Measurements from ENCODE around the gene RBMS3. TPM values are rescaled to one million over a fixed set of nuclear protein-coding genes. Genes with fewer than 3 reads are reported as not detected.

RBMS3 gene
- total RNA-seq, 1 donor from 2014 or later, result 0.47 TPM

GRCh38 chr3:29587340-29587739 lies 306.5 kb downstream of the RBMS3 start:
- Histone ChIP-seq H2AFZ (replicated peaks) (no peak overlapping the region), H3K9ac (no peak overlapping the region), H3K79me2 (ENCODE audit: low read depth) (no peaks in the 10 kb centered on the region), H3K27me3 (no peaks in the 10 kb centered on the region), H3K4me2 (no peak overlapping the region), H3K4me1 (peaks cover 4% of the 10 kb centered on the region), H3K36me3 (no peaks in the 10 kb centered on the region), H4K20me1 (ENCODE audit: low read depth) (no peaks in the 10 kb centered on the region), H3K27ac (no peak overlapping the region), H3K4me3 (no peak overlapping the region), H3K9me3 (ENCODE audit: low read depth) (no peaks in the 10 kb centered on the region), H3F3A (ENCODE audit: low read depth) (no peaks in the 10 kb centered on the region)
- Mint-ChIP-seq H3K4me3 (no peak overlapping the region), H3K9me3 (no peaks in the 10 kb centered on the region), H3K27me3 (ENCODE audit: insufficient read depth, low read depth) (no peaks in the 10 kb centered on the region), H3K4me1 (no peaks in the 10 kb centered on the region), H3K27ac (no peak overlapping the region), H3K36me3 (no peaks in the 10 kb centered on the region)
- TF ChIP-seq CTCF (IDR thresholded peaks at IDR 0.05) (no peak), EZH2phosphoT487 (IDR thresholded peaks at IDR 0.05) (no peak), EZH2 (IDR thresholded peaks at IDR 0.05) (no peak)
- DNase-seq (ENCODE audit: low spot score), result no peak

GRCh38 chr3:29590012-29590411 lies 309.1 kb downstream of the RBMS3 start:
- H3F3A ChIP-seq (ENCODE audit: low read depth), result no peaks in the 10 kb centered on the region

DNA sequence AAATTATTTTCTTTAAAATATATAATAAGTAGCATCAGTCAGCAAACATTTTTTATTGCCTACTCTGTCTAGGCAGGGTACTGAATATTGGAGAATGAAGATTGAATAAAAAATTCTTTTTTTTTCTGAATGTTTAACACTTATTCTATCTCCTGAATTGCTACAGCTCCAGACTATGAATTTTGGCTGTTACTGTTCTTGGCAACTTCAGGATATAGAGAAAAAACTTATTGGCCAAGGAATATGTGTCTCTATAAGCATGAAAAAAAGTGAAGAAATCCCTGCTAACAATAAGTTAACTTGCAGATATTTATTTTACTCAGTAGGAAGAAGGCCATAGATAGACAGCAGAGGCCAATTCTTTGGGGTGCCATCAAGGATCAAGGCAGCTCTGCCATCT lies 309.6 kb downstream of the RBMS3 start:
- no peak for DNase-seq (ENCODE audit: low spot score)
- H3K9me3 Mint-ChIP-seq, result no peaks in the 10 kb centered on the region
- Histone ChIP-seq H3K27me3 (no peaks in the 10 kb centered on the region), H3K36me3 (no peaks in the 10 kb centered on the region), H4K20me1 (ENCODE audit: low read depth) (no peaks in the 10 kb centered on the region), H3K79me2 (ENCODE audit: low read depth) (no peaks in the 10 kb centered on the region), H3K4me2 (no peak overlapping the region), H3K9me3 (ENCODE audit: low read depth) (no peaks in the 10 kb centered on the region), H3F3A (ENCODE audit: low read depth) (no peaks in the 10 kb centered on the region), H3K4me3 (no peak overlapping the region), H3K9ac (no peak overlapping the region), H3K27ac (no peak overlapping the region), H2AFZ (replicated peaks) (no peak overlapping the region), H3K4me1 (no peaks in the 10 kb centered on the region)
- no peak overlapping the region for H3K4me3 Mint-ChIP-seq
- H3K27ac Mint-ChIP-seq, result no peak overlapping the region
- no peaks in the 10 kb centered on the region for H3K4me1 Mint-ChIP-seq
- H3K27me3 Mint-ChIP-seq (ENCODE audit: insufficient read depth, low read depth), result no peaks in the 10 kb centered on the region
- no peak for TF ChIP-seq CTCF (IDR thresholded peaks at IDR 0.05)
- no peak for TF ChIP-seq EZH2 (IDR thresholded peaks at IDR 0.05)
- no peak for TF ChIP-seq EZH2phosphoT487 (IDR thresholded peaks at IDR 0.05)
- H3K36me3 Mint-ChIP-seq, result no peaks in the 10 kb centered on the region

More at GRCh38 chr3:29590012-29590411, 309.1 kb downstream of the RBMS3 start:
- H3K4me1 ChIP-seq, result no peaks in the 10 kb centered on the region
- H3K27ac ChIP-seq, result no peak overlapping the region
- Mint-ChIP-seq H3K36me3 (no peaks in the 10 kb centered on the region), H3K27me3 (ENCODE audit: insufficient read depth, low read depth) (no peaks in the 10 kb centered on the region), H3K4me1 (no peaks in the 10 kb centered on the region), H3K9me3 (no peaks in the 10 kb centered on the region), H3K27ac (no peak overlapping the region), H3K4me3 (no peak overlapping the region)
- no peaks in the 10 kb centered on the region for H3K36me3 ChIP-seq
- no peaks in the 10 kb centered on the region for H4K20me1 ChIP-seq (ENCODE audit: low read depth)
- H3K4me3 ChIP-seq, result no peak overlapping the region
- DNase-seq (ENCODE audit: low spot score), result no peak
- H3K79me2 ChIP-seq (ENCODE audit: low read depth), result no peaks in the 10 kb centered on the region
- H2AFZ ChIP-seq (replicated peaks), result no peak overlapping the region
- H3K9ac ChIP-seq, result no peak overlapping the region
- no peak overlapping the region for H3K4me2 ChIP-seq
- no peaks in the 10 kb centered on the region for H3K9me3 ChIP-seq (ENCODE audit: low read depth)
- H3K27me3 ChIP-seq, result no peaks in the 10 kb centered on the region
- TF ChIP-seq CTCF (IDR thresholded peaks at IDR 0.05), result no peak
- no peak for TF ChIP-seq EZH2 (IDR thresholded peaks at IDR 0.05)
- TF ChIP-seq EZH2phosphoT487 (IDR thresholded peaks at IDR 0.05), result no peak
